Uterus (tissue), 4 donors: ENCODE results near the gene CILP. TPM values are rescaled to one million over a fixed set of nuclear protein-coding genes. Genes with fewer than 3 reads are reported as not detected.
A peak's percentile ranks its signal among the peaks of the same experiment; 100 is the strongest.
"Not testable (repeated sequence)": the region's sequence is repeated elsewhere in the genome, so short reads cannot be mapped to it uniquely, and the experiment has no call there.

Experiments
- DNase-seq, 2 donors: peaks; one replicate each; pipeline ENCODE4 v3.0.0-alpha.2; 2019 to 2020
- H3K27ac ChIP-seq, 2 donors: fragments of 200-600 bp; sonication (generic); 1 replicate in 1 of 2; 2 replicates in 1 of 2; pipeline ENCODE4 v1.5.1; 2016 to 2018
- H3K27me3 ChIP-seq, 2 donors: fragments of 200-600 bp; sonication (generic); one replicate each; pipeline ENCODE4 v1.5.1; 2018 to 2019; ENCODE audit warnings: control low read depth in 1 of 2
- H3K36me3 ChIP-seq, 2 donors: fragments of 200-600 bp; sonication (generic); one replicate each; pipeline ENCODE4 v1.5.1; 2019; ENCODE audit warnings: control low read depth in 1 of 2
- H3K4me1 ChIP-seq, 2 donors: fragments of 200-600 bp; sonication (generic); one replicate each; pipeline ENCODE4 v1.5.1; 2018 to 2019; ENCODE audit warnings: control low read depth in 1 of 2
- H3K4me3 ChIP-seq, 2 donors: fragments of 200-600 bp; sonication (generic); 1 replicate in 1 of 2; 2 replicates in 1 of 2; pipeline ENCODE4 v1.5.1; 2018 to 2019; ENCODE audit warnings: mild to moderate bottlenecking in 1 of 2
- H3K9me3 ChIP-seq, 2 donors: fragments of 200-600 bp; sonication (generic); one replicate each; pipeline ENCODE4 v1.5.1; 2019; ENCODE audit warnings: control low read depth in 1 of 2
- CTCF ChIP-seq, 4 experiments: fragments of 200-600 bp in 2 of 4; fragments of 450-650 bp in 2 of 4; sonication (generic) in 2 of 4; IDR thresholded peaks; one replicate each; pipeline ENCODE4 v1.5.1; 2016 to 2019; ENCODE audit warnings: antibody characterized with exemption in 4 of 4, mild to moderate bottlenecking in 2 of 4, moderate library complexity in 1 of 4
- POLR2A ChIP-seq, 2 donors: fragments of 450-650 bp; IDR thresholded peaks; one replicate each; pipeline ENCODE4 v1.6.1; 2016; ENCODE audit warnings: antibody characterized with exemption in 2 of 2, mild to moderate bottlenecking in 1 of 2, moderate library complexity in 1 of 2
- intact Hi-C: fragments of 100-400 bp; cut with DNase I; formaldehyde crosslinking; loops from one replicate; pipeline ENCODE4 v1.15.1; 2023; ENCODE audit warnings: low total_unique reads
- total RNA-seq, 4 donors: library from RNA; depleted of rRNA in 3 of 4; stranded (reverse); fragments of >200 nt in 3 of 4; gene quantifications; one replicate each; pipeline versions ENCODE4 v1.1.0 to v1.2.4, GENCODE V29; 2014 to 2023
- donor health status: DM: yes; HTN: yes; CAD: no.

The CILP gene
- total RNA-seq, 4 donors from 2014 or later, result 10.5 to 22.5 (median 14.4) TPM

DNA sequence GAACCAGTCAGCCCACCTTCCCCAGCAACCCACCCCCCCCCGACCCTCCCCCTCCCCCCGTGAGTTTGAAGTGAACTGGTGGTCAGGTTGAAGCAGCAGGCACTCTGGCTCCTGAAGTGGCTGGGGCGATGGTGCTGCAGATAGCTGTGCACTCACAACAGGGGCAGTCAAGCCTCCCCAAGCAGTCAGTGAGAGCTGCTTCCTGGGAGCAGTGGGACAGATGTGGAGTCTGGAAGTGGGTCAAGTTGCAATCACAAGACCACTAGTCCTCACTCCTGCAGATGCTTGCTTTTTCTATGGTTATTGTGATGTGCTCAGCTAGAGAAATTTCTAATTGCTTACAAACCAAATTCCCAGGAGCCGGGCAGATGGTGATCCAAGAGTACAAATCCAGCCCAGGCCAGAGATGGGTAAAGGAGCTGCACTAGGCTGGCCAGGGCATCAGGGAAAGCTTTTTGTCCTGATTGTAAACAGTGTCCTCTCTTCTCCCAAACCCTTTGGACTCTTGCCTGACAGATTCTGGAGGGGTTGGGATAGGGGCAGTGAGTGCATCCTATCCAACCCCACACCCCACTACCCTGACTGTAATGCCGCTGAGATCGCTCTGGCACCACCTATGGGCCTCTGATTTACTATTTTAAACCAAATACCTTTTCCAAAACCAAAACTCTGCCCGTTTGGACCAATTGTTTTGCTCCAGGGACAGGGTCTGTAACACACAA is 16.3 kb downstream of the CILP start:
- peak; percentile 46 to 51 for DNase-seq
- Histone ChIP-seq H3K4me3 (no peak overlapping the region), H3K27ac (peak overlapping the region; percentile 57 to 60), H3K27me3 (no peaks in the 10 kb centered on the region), H3K9me3 (no peaks in the 10 kb centered on the region), H3K4me1 (no peaks in the 10 kb centered on the region), H3K36me3 (no peaks in the 10 kb centered on the region)
- TF ChIP-seq CTCF (IDR thresholded peaks at IDR 0.05), result no peak
- TF ChIP-seq POLR2A (IDR thresholded peaks at IDR 0.05), result no peak
- intact Hi-C loops, result no loop called here

DNA sequence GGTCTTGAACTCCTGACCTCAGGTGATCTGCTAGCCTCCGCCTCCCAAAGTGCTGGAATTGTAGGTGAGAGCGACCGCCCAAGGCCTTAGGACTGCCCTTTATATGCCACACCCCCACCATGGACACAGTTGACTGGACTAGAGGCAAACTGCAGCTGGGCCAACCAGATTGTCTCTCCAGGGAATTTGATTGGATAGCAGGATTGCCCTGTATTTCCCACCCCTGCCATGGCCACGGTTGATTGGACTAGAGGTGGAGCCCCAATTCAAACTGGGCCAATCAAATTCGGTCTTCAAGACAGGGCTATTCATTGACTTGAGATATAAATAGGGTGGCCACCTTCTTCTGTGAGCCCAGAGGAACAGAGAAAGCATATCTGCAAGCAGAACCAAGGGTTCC is 19.3 kb downstream of the CILP start:
- TF ChIP-seq POLR2A (IDR thresholded peaks at IDR 0.05), result no peak
- no peak for TF ChIP-seq CTCF (IDR thresholded peaks at IDR 0.05)
- no peaks in the 10 kb centered on the region for H3K4me1 ChIP-seq
- H3K4me3 ChIP-seq, result no peak overlapping the region
- no peak overlapping the region for H3K27ac ChIP-seq
- H3K9me3 ChIP-seq, result no peaks in the 10 kb centered on the region
- H3K27me3 ChIP-seq, result no peaks in the 10 kb centered on the region
- DNase-seq, result no peak
- no peaks in the 10 kb centered on the region for H3K36me3 ChIP-seq
- intact Hi-C loops, result no loop called here

DNA sequence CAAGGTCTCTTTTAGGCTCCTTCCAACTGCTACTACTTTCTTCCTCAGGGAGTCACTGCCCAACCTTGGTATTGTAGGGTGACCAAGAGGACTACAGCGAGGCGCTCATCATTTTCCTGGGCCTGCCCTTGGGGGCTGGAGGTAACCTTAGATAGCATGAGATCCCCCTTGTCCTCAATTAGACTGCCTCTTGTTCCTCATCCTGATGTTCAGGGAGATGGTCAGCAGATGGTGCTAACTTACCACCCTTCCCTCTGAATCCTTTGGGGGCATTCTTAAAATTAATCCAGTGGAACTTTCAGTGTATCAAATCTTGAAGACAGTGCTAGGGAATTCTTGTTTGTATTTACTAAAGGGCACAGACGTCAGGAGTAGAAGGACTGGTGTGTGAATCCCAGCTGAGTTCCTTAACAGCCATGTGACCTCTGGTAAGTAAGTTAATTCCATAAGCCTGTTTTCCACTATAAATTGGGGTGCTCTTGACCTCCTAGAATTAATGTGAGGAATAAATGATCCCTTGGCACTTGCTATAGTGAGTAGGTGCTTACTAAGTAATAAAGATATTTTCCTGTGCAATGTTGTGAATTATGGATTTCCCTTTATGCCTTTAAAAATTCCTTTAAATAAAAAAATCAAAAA is 22.1 kb downstream of the CILP start:
- Histone ChIP-seq H3K4me1 (no peaks in the 10 kb centered on the region), H3K27ac (peak overlapping the region in 1 of 2 donors; percentile 18), H3K27me3 (no peaks in the 10 kb centered on the region), H3K36me3 (no peaks in the 10 kb centered on the region), H3K9me3 (no peaks in the 10 kb centered on the region), H3K4me3 (no peak overlapping the region)
- intact Hi-C loops, result loop anchor here (5.0 kb wide), 1 partner anchor 83 kb away; no protein-coding TSS in a partner anchor
- DNase-seq, result peak in 1 of 2 donors; percentile 64
- no peak for TF ChIP-seq POLR2A (IDR thresholded peaks at IDR 0.05)
- TF ChIP-seq CTCF (IDR thresholded peaks at IDR 0.05), result peak; percentile 77 to 89 (median 82)

DNA sequence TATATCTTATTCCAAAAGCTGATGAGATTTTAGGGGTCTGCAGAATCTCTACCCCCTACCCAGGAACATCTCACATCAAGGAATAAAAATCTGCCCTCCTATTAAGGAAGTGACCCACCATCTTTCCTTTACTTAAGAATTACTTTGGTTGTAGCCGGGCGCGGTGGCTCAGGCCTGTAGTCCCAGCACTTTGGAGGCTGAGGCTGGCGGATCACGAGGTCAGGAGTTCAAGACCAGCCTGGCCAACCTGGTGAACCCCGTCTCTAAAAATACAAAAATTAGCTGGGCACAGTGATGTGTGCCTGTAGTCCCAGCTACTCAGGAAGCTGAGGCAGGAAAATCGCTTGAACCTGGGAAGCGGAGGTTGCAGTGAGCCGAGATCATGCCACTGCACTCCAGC is 22.8 kb downstream of the CILP start:
- not testable (repeated sequence) for H3K27ac ChIP-seq, H3K36me3 ChIP-seq, H3K4me1 ChIP-seq, H3K4me3 ChIP-seq, H3K27me3 ChIP-seq, H3K9me3 ChIP-seq, DNase-seq
- intact Hi-C loops, result loop anchor here (5.0 kb wide), 1 partner anchor 84 kb away; no protein-coding TSS in a partner anchor

- Histone ChIP-seq H3K36me3 (no peaks in the 10 kb centered on the region), H3K4me3 (peak within 1 kb of the TSS; percentile 80 to 98), H3K9me3 (no peaks in the 10 kb centered on the region), H3K4me1 (no peaks in the 10 kb centered on the region), H3K27ac (peak within 1 kb of the TSS; percentile 93 to 95), H3K27me3 (no peaks in the 10 kb centered on the region)
- TF ChIP-seq POLR2A (IDR thresholded peaks at IDR 0.05), result peak; percentile 45 to 70
- TF ChIP-seq CTCF (IDR thresholded peaks at IDR 0.05), result no peak
- DNase-seq, result peak; percentile 87 to 92
- intact Hi-C loops, result loop anchor here (5.0 kb wide), 1 partner anchor 87 kb away; no protein-coding TSS in a partner anchor
Observed at GRCh38 chr15:65184868-65185717, 26.2 kb downstream of the CILP start, which contains the start of gene CLPX. Gene CLPX (minus strand): TSS chr15:65185342. CDS start chr15:65185153, 189 bp downstream.
